HG03575 (cell line): ENCODE measurements around the gene LITAF.
"Not testable (repeated sequence)": the region's sequence is repeated elsewhere in the genome, so short reads cannot be mapped to it uniquely, and the experiment has no call there.

Experiments used
- ATAC-seq: cut with Tn5 transposase; IDR thresholded peaks from one replicate; pipeline ENCODE4 v1.9.1; 2021; ENCODE audit not compliant: unreplicated experiment, insufficient number of reproducible peaks, low FRiP score; ENCODE audit errors: extremely low read depth

Gene LITAF

DNA sequence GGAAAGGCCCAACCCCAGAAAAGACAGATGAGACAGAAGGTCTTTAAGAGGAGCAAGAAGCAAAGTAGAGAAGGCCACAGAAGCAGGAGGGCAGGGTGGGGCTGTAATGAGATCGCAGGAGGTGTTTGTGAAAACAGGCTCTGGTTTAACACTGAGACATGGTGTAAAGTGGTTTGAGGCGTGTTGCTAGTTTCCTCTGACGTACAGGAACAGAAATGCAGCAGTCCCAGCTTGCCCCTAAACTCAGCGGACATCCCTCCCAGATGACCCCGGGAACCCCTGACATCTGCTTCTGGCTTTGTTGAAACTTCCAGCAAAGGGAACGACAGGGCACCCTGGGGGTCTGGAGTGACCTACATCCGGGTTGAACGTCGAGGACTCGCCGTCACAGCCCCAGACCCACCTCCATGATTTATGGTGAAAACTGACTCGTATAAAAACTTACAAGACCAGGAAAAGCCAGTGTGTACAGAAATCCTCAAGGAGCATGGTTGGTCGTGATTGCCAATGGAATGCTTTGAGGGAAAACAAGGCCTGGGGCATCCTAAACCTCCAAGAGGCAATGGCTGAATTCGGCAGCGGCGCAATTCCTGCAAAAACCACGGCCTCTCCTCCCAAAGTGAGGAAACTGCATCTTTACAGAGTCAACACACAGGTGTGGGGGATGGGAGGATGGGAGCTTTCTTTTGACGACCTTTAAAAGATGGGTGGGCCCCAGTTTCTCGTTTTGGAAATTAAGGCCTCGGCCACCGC lies 25.8 kb downstream of the LITAF start:
- no peak for ATAC-seq

DNA sequence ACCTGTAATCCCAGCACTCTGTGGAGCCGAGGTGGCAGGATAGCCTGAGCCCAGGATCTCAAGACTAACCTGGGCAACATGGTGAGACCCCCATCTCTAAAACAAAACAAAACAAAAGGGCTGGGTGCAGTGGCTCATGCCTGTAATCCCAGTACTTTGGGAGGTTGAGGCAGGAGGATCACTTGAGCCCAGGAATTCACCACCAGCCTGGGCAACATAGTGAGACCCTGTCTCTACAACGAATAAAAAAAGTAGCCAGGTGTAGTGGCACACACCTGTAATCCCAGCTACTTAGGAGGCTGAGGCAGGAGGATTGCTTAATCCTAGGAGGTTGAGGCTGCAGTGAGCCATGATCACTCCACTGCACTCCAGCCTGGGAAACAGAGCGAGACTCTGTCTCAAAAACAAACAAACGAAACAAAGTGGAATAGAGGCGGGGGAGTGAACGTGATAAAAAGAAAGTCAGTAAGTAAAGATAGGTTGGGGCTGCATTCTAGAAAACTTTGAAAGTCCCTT lies 28.4 kb downstream of the LITAF start:
- ATAC-seq, result not testable (repeated sequence)

DNA sequence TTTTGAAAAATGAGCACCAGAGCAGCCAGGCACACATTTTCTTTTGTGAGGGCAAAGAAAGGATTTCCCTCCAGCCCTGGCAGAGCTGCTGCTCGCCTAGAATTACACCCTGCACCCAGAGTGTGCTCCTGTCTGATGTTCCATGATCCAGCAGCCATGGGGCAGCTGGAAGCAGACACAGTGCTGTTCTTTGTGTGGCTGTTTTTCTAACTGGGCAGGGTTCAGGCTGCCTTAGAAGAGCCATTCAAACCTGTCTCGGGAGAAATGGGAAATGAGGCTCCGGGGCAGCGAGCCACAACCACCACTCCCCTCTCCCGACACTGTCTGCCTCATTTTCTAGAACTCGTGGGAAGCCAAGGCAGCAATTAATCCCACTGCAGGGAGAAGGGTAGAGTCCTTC lies 28.9 kb downstream of the LITAF start:
- no peak for ATAC-seq

DNA sequence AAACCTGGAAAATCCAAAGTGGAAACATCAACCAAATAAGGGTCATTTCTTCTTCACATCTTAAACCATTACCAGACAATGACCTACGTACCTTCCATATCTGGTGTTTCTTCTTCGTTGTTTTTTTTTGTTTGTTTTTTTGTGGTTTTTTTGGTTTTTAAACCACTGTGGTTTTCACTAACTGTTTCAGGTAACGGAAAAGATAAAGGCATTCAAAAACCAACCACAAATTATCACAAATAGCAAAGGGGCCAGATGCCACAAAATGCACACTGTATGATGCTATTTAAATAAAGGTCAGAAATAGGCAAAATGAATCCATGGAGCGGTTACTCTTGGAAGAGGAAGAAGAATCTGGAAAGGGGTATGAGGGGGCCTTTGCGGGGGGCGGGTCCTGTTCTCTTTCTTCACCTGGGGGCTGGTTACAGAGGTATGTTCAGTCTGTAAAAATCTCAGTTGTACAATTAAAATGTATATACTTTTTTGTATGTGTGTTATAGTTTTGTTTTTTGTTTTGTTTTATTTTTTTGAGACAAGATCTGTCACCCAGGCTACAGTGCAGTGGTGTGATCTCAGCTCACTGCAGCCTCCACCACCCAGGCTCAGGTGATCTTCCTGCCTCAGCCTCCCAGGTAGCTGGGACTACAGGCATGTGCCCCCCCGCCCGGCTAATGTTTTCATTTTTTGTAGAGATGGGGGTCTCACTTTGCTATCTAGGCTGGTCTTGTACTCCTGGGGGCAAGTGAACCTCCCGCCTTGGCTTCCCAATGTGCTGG lies 29.6 kb downstream of the LITAF start:
- no peak for ATAC-seq

DNA sequence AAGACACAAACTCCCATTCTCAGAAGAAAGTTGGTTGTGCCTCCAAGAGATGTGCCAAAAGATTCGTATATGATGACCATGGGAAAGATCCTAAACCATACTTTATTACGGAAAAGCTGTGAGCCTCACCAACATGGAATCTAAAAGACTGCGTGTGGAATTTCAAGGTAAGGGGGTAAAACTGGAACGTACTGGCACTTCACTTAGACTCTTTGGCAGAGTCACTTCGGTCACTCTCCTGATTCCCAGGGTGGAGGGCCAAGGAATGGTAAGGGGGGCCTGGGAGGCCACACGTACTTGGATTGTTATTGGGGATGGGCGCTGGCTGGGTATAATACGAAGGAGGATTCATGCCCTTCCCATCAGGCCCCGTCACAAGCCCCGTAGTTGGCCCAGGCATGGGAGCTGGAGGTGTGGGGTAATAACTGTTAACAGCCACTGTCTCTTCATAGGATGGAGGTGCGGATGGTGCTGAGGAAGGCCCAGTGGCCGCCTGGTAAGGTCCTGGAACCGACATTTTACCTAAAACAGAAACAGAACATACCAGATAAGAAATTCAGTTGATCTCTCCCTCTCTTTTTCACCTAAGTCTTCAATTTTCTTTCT lies 30.4 kb downstream of the LITAF start:
- no peak for ATAC-seq

DNA sequence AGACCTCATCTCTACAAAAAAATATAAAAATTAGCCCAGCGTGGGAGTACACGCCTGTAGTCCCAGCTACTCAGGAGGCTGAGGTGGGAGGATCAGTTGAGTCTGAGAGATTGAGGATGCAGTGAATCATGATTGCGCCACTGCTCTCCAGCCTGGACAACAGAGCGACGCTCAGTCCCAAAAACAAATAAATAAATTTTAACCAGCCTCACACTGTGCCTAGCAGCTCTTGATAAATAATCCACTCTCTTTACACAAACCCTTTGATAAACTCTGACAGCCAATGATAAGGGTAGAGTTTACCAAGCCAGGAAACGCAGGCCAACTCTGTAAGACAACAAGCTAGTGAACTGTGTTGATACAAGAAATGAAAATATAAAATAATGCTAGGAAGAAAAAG lies 32.7 kb downstream of the LITAF start:
- ATAC-seq, result no peak

DNA sequence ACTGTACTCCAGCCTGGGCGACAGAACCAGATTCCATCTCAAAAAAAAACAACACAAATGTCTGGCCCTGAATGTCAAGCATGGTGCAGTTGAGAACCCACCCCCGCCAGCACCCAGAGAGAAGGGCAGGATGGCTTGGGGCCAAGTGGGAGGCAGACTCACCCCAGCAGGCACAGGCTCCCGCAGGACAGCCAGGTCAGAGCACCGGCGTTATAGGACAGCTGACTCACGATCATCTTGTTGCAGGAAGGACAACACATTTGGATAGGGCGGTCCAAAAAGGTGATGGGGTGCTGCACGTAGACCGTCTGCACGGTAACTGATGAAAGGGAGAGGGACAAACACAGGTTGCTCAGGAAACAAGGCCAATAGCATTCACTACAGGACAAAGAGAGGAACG lies 33.3 kb downstream of the LITAF start:
- no peak for ATAC-seq

DNA sequence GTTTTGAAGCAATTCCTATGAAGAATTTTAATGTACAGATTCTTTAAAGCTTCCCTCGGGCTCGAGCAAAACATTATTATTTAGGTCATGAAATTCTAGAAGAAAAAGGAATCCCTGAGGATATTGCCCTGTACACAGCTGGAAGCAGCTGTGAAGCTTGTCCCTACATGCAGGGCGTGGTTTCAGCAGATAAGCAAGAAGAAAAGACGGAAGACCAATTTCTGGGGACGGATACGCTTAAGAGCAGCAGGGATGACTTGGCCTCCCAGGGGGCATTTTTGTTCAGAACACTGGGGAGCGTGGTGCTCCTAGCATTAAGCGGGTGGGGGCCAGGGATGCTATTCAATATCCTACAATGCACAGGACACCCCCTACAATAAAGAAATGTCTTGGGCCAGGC lies 34.3 kb downstream of the LITAF start:
- no peak for ATAC-seq

DNA sequence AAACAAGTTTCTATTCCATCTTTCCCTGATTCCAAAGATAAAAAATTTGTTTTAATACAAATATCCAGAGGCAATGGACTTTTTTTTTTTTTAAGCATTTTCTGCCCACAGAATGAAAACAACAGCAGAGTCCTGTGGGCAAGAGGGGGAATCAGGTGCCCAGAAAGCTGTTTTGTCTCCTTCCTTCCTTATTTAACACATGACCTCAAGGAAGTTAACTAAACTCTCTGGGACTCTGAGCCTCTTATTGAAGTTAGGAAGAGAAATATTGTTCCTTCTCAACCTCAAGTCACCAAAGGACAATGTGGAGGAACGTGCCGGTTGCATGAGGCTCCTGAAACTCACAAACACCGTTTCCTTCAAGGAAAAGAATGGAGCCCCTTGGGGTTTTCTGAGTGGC lies 34.9 kb downstream of the LITAF start:
- ATAC-seq, result no peak

DNA sequence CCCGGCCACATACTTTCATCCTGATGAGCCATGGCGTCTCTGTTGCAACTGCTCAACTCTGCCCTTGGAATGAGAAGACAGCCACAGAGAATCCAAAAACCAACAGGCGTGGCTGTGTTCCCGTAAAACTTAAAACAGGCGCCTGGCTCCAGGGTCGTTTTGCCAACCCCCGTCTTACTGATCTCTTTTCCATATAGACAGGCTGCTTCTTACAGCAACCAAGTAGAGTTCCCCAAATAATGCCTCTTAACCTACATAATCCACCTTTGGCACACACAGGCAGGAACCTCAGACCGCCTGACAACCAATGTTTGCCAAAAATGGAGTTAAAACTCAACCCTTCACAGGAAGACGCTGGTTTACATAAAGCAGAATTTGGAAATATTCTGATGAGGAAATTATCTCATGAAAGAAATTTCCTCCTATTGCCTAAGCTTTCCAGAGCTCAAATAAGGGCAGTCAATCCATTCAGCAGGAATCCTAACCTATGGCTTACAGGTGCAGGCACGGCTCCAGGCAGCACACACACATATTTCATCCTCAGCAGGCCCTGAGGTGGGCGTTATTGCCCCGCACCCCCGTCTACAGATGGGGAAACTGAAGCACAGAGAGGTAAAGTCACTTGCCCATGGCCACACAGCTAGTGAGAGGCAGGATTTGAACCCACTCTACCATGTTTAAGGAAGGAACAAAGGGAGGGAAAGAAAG lies 35.8 kb downstream of the LITAF start:
- ATAC-seq, result no peak

DNA sequence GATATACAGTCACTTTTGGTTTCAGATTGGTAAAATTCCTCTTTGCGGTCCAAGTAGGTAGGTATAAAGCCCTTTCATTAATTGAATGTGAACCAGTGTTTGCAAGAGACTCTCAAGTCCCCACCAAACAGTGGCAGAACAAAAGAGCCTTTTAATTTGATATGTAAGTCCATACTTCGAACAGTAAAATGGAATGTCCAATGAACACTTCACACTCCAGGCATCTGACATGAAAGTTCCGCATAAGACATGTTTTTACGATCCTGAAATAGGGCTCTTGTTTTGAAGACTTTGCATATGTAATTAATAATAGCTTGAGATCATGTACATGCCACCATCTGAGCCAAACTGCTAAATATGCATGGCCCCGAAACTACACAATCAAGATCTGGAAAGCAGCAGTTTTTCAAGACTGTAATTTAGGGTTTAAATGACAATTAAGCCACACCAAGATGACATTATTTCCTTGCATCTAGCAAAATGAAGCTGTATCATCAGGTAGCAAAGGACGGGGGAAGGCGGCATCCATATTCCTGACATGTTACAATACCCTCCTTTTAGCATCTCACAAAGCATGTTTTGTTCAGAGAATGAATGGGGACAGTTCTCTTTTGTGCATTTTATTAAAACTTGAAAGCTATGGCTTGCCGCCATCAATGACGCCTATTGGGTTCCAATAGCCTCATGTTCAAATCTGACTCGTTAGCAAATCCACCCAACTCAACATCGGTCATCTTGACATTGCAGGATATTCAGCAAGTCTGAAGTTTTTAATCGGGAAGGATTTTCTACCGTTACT lies 39.4 kb downstream of the LITAF start:
- no peak for ATAC-seq

DNA sequence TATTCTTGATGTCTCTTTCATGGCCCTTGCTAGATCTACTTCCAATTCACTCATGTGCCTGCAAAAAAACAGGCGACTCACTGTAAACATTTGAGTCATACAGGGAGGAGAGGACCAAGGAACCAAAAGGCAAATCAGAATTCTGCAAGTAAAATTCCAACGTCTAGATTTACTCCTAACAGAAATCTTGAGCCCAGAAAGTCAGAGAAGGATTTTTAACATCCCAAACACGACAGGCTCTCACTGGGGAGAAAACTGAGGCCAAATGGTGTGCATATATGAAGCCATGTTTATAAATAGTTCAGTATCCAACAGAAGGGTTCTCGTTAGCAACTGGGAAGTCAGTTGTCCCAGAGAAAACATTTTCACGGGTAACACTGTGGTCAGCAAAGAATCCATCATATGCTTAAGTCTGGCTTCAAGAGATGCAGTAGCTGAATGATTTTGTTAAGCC lies 40.1 kb downstream of the LITAF start:
- ATAC-seq, result no peak

DNA sequence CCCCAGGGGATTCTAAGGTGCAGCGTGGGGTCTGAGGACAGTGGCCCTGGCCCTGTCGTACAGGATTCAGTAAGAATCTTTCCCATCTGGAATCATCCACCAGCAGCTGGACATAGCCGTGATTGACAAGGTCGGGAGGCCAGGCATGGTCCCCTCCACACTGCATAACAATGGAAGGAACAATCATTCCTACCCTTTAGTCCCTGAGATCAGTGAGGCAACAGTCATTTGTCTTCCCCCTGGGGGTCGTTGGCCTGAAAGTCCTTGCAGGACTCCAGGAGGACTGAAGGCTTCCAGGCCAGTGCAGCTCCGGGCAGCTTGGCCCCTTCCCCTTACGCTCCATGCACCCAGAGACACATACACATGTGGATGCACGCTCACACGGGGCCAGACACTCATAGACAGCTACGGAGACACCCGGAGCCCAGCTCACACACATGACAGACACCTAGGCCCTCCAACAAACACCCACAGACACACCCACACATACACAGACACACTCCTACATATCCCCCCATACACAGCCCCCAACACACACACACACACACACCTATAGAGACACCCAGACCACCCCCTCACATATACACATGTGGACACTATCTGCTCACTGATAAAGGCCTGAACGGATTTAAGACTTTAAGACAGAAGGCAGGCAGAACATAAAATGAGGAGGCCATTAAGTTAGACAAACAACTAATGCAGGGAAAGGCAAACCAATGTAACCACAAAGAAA lies 42.9 kb downstream of the LITAF start:
- ATAC-seq, result no peak

DNA sequence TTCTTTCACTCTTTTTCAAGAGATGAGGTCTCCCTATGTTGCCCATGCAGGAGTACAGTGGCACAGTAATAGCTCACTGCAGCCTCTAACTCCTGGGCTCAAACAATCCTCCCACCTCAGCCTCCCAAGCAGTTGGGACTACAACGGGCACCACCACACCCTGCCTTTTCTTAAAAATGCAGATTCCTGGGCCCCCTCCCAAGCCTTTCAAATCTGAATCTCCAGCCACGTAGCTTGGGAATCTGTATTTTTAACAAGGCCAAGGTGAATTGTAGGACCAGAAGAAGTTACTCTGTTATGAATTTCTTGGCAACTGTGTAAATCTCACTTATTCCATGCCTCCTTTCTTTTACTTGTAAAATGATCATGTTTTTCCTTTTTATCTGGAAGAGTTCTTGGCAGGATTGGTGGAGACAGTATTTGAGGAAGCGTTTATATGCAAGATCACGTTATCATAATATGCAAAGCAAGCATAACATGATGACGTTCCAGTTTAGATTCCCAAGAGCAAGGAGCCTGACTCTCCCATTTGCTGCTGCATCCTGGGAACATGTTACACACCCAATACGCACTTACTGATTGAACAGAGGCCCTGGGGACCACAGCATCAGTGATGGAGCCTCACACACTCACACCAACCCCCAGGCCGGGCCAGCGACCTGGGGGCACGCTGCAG lies 44.5 kb downstream of the LITAF start:
- no peak for ATAC-seq

DNA sequence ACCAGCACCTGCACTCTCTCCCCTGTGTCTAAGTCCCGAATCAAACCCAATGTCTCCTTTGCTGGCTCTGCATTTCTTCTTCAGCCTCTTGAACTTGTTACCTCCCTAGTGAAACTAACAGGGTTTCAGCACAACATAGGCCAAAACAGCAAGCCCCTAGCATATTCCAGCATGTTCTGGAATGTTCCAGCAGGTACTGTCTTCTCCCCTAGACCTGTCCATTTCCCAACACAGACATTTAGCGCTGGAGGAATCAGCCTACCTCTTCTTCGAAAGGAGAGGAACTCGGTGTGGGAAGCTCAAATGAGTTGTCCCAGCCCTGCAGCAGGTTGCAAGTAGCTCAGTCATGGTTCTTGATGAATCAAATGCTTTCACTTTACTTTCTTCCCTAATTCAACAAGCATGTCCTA lies 47.1 kb downstream of the LITAF start:
- no peak for ATAC-seq

DNA sequence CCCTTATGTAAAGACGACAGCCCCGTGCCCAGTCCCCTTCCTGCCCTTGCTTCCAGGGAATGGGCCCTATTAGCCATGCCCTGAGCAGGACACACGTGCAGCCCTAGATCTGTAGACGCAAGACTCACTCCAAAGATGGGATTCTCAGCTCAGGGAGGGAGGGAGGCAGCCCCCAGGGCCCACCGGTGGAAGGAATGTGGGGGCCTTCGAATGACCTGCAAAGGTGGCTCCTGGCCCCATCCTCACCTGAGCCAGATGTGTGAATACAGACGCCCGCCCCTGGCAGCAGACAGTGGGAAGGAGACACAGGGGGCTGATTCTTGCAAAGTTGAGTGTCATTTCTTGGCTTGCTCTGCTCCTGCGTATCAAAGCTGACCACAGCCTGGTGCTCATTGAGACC lies 47.8 kb downstream of the LITAF start:
- ATAC-seq, result no peak

DNA sequence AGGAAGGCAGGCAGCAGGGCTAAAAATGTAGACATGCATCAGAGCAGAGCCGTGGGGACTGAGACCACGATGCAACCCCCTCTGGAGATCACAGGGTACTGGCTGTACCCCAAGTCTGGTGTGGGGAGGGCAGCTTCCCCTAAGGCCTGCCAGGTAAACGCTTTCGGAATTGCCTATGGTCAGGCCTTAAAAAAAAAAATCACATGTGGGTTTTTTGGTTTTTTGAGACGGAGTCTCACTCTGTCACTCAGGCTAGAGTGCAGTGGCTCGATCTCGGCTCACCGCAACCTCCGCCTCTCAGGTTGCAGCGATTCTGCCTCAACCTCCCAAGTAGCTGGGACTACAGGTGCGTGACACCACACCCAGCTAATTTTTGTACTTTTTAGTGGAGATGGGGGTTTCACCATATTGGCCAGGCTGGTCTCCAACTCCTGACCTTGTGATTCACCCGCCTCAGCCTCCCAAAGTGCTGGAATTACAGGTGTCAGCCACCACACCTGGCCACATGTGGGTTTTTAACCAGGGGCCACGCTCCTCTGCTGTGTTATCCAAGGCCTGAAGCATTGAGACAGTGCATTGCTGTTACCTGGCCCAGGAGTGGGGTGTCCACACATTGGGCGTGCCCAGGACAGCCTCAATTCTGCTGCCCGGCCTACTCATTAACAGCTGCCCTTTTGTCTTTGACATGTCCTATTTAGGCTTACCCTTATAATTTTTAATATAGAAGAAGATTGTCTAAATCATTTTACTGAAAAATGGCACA lies 50.4 kb downstream of the LITAF start:
- ATAC-seq, result no peak
